ENCODE data around the gene CDH22. TPM values are rescaled to one million over a fixed set of nuclear protein-coding genes. Genes with fewer than 3 reads are reported as not detected.

The CDH22 gene
- total and polyA plus RNA-seq, 9 of the 15 experiments (the other 6 are each of a cell fraction or from before 2014, with no cell fraction given), result 0.07 to 0.08 TPM; not detected in 7

- TF ChIP-seq BCLAF1 (IDR thresholded peaks at IDR 0.05; ENCODE audit: borderline replicate concordance in 1 of 2, control insufficient read depth in 1 of 2, low read depth in 2 of 2, low read length in 1 of 2), result no peak
- no peak for TF ChIP-seq CHD2 (IDR thresholded peaks at IDR 0.05; ENCODE audit: low read depth, low read length)
- TF ChIP-seq PURB (CRISPR knock-in tag; IDR thresholded peaks at IDR 0.05; ENCODE audit: low read depth), result no peak
- TF ChIP-seq POLR2G (IDR thresholded peaks at IDR 0.05; ENCODE audit: low read depth, low read length), result no peak
- no peak for TF ChIP-seq CBFB (CRISPR knock-in tag; IDR thresholded peaks at IDR 0.05)
- no peak for TF ChIP-seq NBN (IDR thresholded peaks at IDR 0.05; ENCODE audit: low read depth)
- TF ChIP-seq ASH1L (IDR thresholded peaks at IDR 0.05; ENCODE audit: borderline replicate concordance, low read depth, partially characterized antibody), result no peak
- TF ChIP-seq SMC3 (conservative IDR thresholded peaks at IDR 0.05; ENCODE audit: insufficient read depth, low read depth, low read length), result peak; percentile 42; the same call in 1 of the 2 replicates
- TF ChIP-seq CTCF (IDR thresholded peaks at IDR 0.05 in 2 of 3, conservative IDR thresholded peaks at IDR 0.05 in 1 of 3; ENCODE audit: insufficient read depth in 2 of 3, low read depth in 1 of 3, low read length in 3 of 3), result peak; percentile 51 to 78 (median 57)
Measured at GRCh38 chr20:46151936-46152335, 156.4 kb downstream of the CDH22 start (continued).
